ENCODE measurements around the gene PARP12.

Gene PARP12

GRCh38 chr7:139992353-139993044, 70.3 kb downstream of the PARP12 start:
- H3K4me3 ChIP-seq (ENCODE audit: low read length), result no peak overlapping the region
- DNase-seq (ENCODE audit: low read depth), result no peak
- no peak for TF ChIP-seq CTCF (conservative IDR thresholded peaks at IDR 0.05; ENCODE audit: low read length)

GRCh38 chr7:139991911-139992310, 70.8 kb downstream of the PARP12 start:
- no peak for DNase-seq (ENCODE audit: low read depth)
- H3K4me3 ChIP-seq (ENCODE audit: low read length), result no peak overlapping the region
- TF ChIP-seq CTCF (conservative IDR thresholded peaks at IDR 0.05; ENCODE audit: low read length), result no peak

GRCh38 chr7:139991269-139991666, 71.5 kb downstream of the PARP12 start:
- TF ChIP-seq CTCF (conservative IDR thresholded peaks at IDR 0.05; ENCODE audit: low read length), result no peak
- H3K4me3 ChIP-seq (ENCODE audit: low read length), result no peak overlapping the region

GRCh38 chr7:139990571-139991268, 72.0 kb downstream of the PARP12 start:
- no peak overlapping the region for H3K4me3 ChIP-seq (ENCODE audit: low read length)
- TF ChIP-seq CTCF (conservative IDR thresholded peaks at IDR 0.05; ENCODE audit: low read length), result no peak
- DNase-seq (ENCODE audit: low read depth), result no peak

More at GRCh38 chr7:139991269-139991666, 71.5 kb downstream of the PARP12 start:
- no peak for DNase-seq (ENCODE audit: low read depth)

- no peak overlapping the region for H3K4me3 ChIP-seq (ENCODE audit: low read length)
- no peak for DNase-seq (ENCODE audit: low read depth)
- TF ChIP-seq CTCF (conservative IDR thresholded peaks at IDR 0.05; ENCODE audit: low read length), result no peak
These were observed 72.6 kb downstream of the PARP12 start for GRCh38 chr7:139990142-139990535.

- no peak for DNase-seq (ENCODE audit: low read depth)
- no peak for TF ChIP-seq CTCF (conservative IDR thresholded peaks at IDR 0.05; ENCODE audit: low read length)
- no peak overlapping the region for H3K4me3 ChIP-seq (ENCODE audit: low read length)
These were observed 73.2 kb downstream of the PARP12 start for GRCh38 chr7:139989366-139990141.

Data from AG10803 (cell line).